ENCODE data around the gene MAD1L1.

DNA sequence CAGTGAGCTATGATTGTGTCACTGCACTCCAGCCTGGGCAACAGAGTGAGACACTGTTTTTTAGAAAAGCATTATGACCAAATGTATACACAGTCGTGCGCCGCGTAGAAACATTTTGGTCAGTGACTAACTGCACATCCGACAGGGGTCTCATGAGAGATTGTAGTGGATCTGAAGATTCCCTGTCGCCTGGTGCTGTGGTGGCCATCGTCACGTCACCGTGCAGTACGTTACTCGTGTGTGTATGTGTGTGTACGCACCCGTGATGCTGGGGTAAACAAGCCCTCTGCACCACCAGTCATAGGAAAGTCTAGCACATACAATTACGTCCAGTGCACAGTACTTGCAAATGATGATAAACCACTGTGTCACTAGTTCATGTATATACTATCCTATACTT, 453.3 kb downstream of the MAD1L1 start:
- TF ChIP-seq EZH2 (IDR thresholded peaks at IDR 0.05; ENCODE audit: insufficient read depth, poor library complexity, severe bottlenecking) (no peak), EZH2phosphoT487 (IDR thresholded peaks at IDR 0.05; ENCODE audit: insufficient read depth, low read depth) (no peak)
